A673 (cell line): ENCODE results near the gene JPT1. TPM values are rescaled to one million over a fixed set of nuclear protein-coding genes. Genes with fewer than 3 reads are reported as not detected.

Experiments
- BruUV-seq: library from RNA; stranded (reverse); fragments of 400-500 nt; replicated peaks from 2 replicates; lab custom pipeline; 2021; lab: Mats Ljungman, UMichigan
- CTCF ChIA-PET: fragments of 300-600 bp; sonication (Branson Sonifier 250); formaldehyde crosslinking; loops from one replicate; lab custom pipeline; 2022; ENCODE audit warnings: antibody characterized with exemption; lab: Charles Lee
- POLR2A ChIA-PET: fragments of 300-600 bp; sonication (Branson Sonifier 250); formaldehyde crosslinking; loops from one replicate; lab custom pipeline; 2022; ENCODE audit warnings: antibody characterized with exemption; ENCODE audit not compliant: low non-redundant PET; lab: Charles Lee
- DNase-seq: peaks from one replicate; pipeline ENCODE4 v3.0.0-alpha.2; 2015; ENCODE audit warnings: low spot score
- H3K27ac ChIP-seq: fragments of 200-600 bp; sonication (generic); 2 replicates; pipeline ENCODE4 v1.5.1; 2016; ENCODE audit warnings: mixed run types, low read depth, mild to moderate bottlenecking, mixed read lengths, antibody characterized with exemption, low read length; ENCODE audit not compliant: poor library complexity, severe bottlenecking
- H3K27me3 ChIP-seq: fragments of 200-600 bp; sonication (generic); replicated peaks from 2 replicates; pipeline ENCODE4 v1.6.1; 2017; ENCODE audit warnings: mixed run types, low read depth, mild to moderate bottlenecking, mixed read lengths, antibody characterized with exemption, low read length; ENCODE audit not compliant: insufficient read depth, poor library complexity
- H3K36me3 ChIP-seq: fragments of 200-600 bp; sonication (generic); 2 replicates; pipeline ENCODE4 v1.6.1; 2016; ENCODE audit warnings: mixed run types, mild to moderate bottlenecking, mixed read lengths, antibody characterized with exemption, low read length; ENCODE audit not compliant: insufficient read depth, poor library complexity, severe bottlenecking
- H3K4me1 ChIP-seq: fragments of 200-600 bp; sonication (generic); 2 replicates; pipeline ENCODE4 v1.6.1; 2017; ENCODE audit warnings: mixed run types, mild to moderate bottlenecking, mixed read lengths, antibody characterized with exemption, low read length; ENCODE audit not compliant: insufficient read depth, poor library complexity, severe bottlenecking
- H3K4me3 ChIP-seq: fragments of 200-600 bp; sonication (generic); 2 replicates; pipeline ENCODE4 v1.5.1; 2016; ENCODE audit warnings: low read depth, mixed run types, mild to moderate bottlenecking, mixed read lengths, low read length; ENCODE audit not compliant: poor library complexity, severe bottlenecking
- H3K9me3 ChIP-seq: fragments of 200-600 bp; sonication (generic); 2 replicates; pipeline ENCODE4 v1.6.1; 2016; ENCODE audit warnings: mixed run types, low read depth, mild to moderate bottlenecking, mixed read lengths, antibody characterized with exemption, low read length; ENCODE audit not compliant: poor library complexity, severe bottlenecking
- CTCF ChIP-seq: fragments of 300-800, 200-600 bp; sonication (generic); conservative IDR thresholded peaks from 2 replicates; pipeline ENCODE4 v1.5.1; 2017; ENCODE audit warnings: low read depth, mild to moderate bottlenecking, antibody characterized with exemption, low read length, moderate library complexity, mixed read lengths
- EZH2 ChIP-seq: fragments of 200-600 bp; sonication (generic); IDR thresholded peaks from 2 replicates; pipeline ENCODE4 v1.6.1; 2017; ENCODE audit warnings: borderline replicate concordance, low read depth, mild to moderate bottlenecking, mixed read lengths, antibody characterized with exemption, low read length; ENCODE audit not compliant: poor library complexity, severe bottlenecking
- intact Hi-C: fragments of 100-400 bp; cut with micrococcal nuclease; formaldehyde crosslinking; loops from one replicate; pipeline ENCODE4 v1.10.0; 2022; ENCODE audit not compliant: unreplicated experiment
- total RNA-seq: library from RNA; stranded (reverse); gene quantifications from 2 replicates; pipeline ENCODE4 v1.2.3, GENCODE V29; 2021

Gene JPT1
- total RNA-seq, 1 experiment from 2014 or later: 526 TPM

GRCh38 chr17:75191584-75191983, 37.3 kb upstream of the JPT1 start:
- no peaks in the 10 kb centered on the region for H3K9me3 ChIP-seq
- ChIA-PET POLR2A (no interaction called here), CTCF (no interaction called here)
- H3K4me3 ChIP-seq: no peak overlapping the region
- H3K4me1 ChIP-seq: no peaks in the 10 kb centered on the region
- no peaks in the 10 kb centered on the region for H3K27me3 ChIP-seq
- no peak for TF ChIP-seq EZH2
- TF ChIP-seq CTCF: no peak
- intact Hi-C loops: no loop called here
- no peaks in the 10 kb centered on the region for H3K36me3 ChIP-seq
- DNase-seq: no peak
- no peak overlapping the region for H3K27ac ChIP-seq
- BruUV-seq: no TSS peak

GRCh38 chr17:75188614-75189013, 34.3 kb upstream of the JPT1 start:
- intact Hi-C loops: no loop called here
- DNase-seq: no peak
- POLR2A ChIA-PET: interaction anchor here (0.6 kb wide), 1 partner anchor 128 kb away, joined by 3 read pairs; no protein-coding TSS in a partner anchor
- no peak overlapping the region for H3K27ac ChIP-seq
- H3K9me3 ChIP-seq: no peaks in the 10 kb centered on the region
- H3K36me3 ChIP-seq: no peaks in the 10 kb centered on the region
- no peaks in the 10 kb centered on the region for H3K27me3 ChIP-seq
- CTCF ChIA-PET: no interaction called here
- no peak overlapping the region for H3K4me3 ChIP-seq
- BruUV-seq: no TSS peak
- H3K4me1 ChIP-seq: no peaks in the 10 kb centered on the region
- TF ChIP-seq CTCF: no peak

- intact Hi-C loops: no loop called here
- CTCF ChIA-PET: interaction anchor here (0.7 kb wide), 2 partner anchors 87 to 417 kb away, joined by 3 to 4 read pairs; partner anchors contain the start of gene MIF4GD
- Histone ChIP-seq H3K36me3 (peaks cover 17% of the 10 kb centered on the region), H3K27me3 (no peaks in the 10 kb centered on the region), H3K4me1 (peaks cover 10% of the 10 kb centered on the region), H3K4me3 (no peak overlapping the region), H3K27ac (peak overlapping the region; percentile 99), H3K9me3 (no peaks in the 10 kb centered on the region)
- TF ChIP-seq CTCF: no peak
- TF ChIP-seq EZH2: no peak
- BruUV-seq: no TSS peak
- no peak for DNase-seq
- POLR2A ChIA-PET: no interaction called here
These were observed 29.9 kb upstream of the JPT1 start for GRCh38 chr17:75183999-75184884.
